GM18511 (cell line): ENCODE results near the gene PLPPR3.

Experiments used
- ATAC-seq: cut with Tn5 transposase; IDR thresholded peaks from one replicate; pipeline ENCODE4 v1.9.1; 2021; ENCODE audit warnings: mild to moderate bottlenecking, moderate library complexity; ENCODE audit not compliant: unreplicated experiment

The PLPPR3 gene

GRCh38 chr19:821825-822503 lies at the start of gene PLPPR3:
Gene PLPPR3, minus strand, starts transcription at chr19:821955. Its CDS starts 396 bp downstream, at chr19:821559.
- ATAC-seq, result no peak

- no peak for ATAC-seq
Observed at GRCh38 chr19:870963-871401, 49.2 kb upstream of the PLPPR3 start.

GRCh38 chr19:870314-870713 lies 48.6 kb upstream of the PLPPR3 start:
- ATAC-seq, result no peak

GRCh38 chr19:869245-870177 lies 47.8 kb upstream of the PLPPR3 start:
- no peak for ATAC-seq

GRCh38 chr19:868458-869244 lies 46.9 kb upstream of the PLPPR3 start:
- ATAC-seq, result no peak

- ATAC-seq, result no peak
Observed at GRCh38 chr19:867855-868457, 46.2 kb upstream of the PLPPR3 start.

GRCh38 chr19:867301-867793 lies 45.6 kb upstream of the PLPPR3 start:
- ATAC-seq, result no peak

GRCh38 chr19:866769-867300 lies 45.1 kb upstream of the PLPPR3 start:
- ATAC-seq, result no peak

GRCh38 chr19:863315-863620 lies 41.5 kb upstream of the PLPPR3 start:
- no peak for ATAC-seq

GRCh38 chr19:862581-863314 lies 41.0 kb upstream of the PLPPR3 start:
- ATAC-seq, result no peak

GRCh38 chr19:861756-862580 lies 40.2 kb upstream of the PLPPR3 start:
- ATAC-seq, result no peak

- no peak for ATAC-seq
Observed at GRCh38 chr19:861141-861755, 39.5 kb upstream of the PLPPR3 start.

- ATAC-seq, result no peak
Observed at GRCh38 chr19:858868-859843, 37.4 kb upstream of the PLPPR3 start, which contains the start of gene CFD. Gene CFD, plus strand, starts transcription at chr19:859664. Its CDS starts 26 bp downstream, at chr19:859690.

- ATAC-seq, result no peak
Observed at GRCh38 chr19:858284-858683, 36.5 kb upstream of the PLPPR3 start.

- no peak for ATAC-seq
Observed at GRCh38 chr19:855566-856120, 33.9 kb upstream of the PLPPR3 start.

- no peak for ATAC-seq
Observed at GRCh38 chr19:855142-855541, 33.4 kb upstream of the PLPPR3 start.

GRCh38 chr19:854549-854948 lies 32.8 kb upstream of the PLPPR3 start:
- ATAC-seq, result no peak
